ENCODE data around the gene SEMA3B. TPM values are rescaled to one million over a fixed set of nuclear protein-coding genes. Genes with fewer than 3 reads are reported as not detected.
A peak's percentile ranks its signal among the peaks of the same experiment; 100 is the strongest.

The SEMA3B gene
- polyA plus RNA-seq, 1 donor (not counting 4 experiments of a cell fraction or from before 2014, with no cell fraction given) = 0.58 TPM

DNA sequence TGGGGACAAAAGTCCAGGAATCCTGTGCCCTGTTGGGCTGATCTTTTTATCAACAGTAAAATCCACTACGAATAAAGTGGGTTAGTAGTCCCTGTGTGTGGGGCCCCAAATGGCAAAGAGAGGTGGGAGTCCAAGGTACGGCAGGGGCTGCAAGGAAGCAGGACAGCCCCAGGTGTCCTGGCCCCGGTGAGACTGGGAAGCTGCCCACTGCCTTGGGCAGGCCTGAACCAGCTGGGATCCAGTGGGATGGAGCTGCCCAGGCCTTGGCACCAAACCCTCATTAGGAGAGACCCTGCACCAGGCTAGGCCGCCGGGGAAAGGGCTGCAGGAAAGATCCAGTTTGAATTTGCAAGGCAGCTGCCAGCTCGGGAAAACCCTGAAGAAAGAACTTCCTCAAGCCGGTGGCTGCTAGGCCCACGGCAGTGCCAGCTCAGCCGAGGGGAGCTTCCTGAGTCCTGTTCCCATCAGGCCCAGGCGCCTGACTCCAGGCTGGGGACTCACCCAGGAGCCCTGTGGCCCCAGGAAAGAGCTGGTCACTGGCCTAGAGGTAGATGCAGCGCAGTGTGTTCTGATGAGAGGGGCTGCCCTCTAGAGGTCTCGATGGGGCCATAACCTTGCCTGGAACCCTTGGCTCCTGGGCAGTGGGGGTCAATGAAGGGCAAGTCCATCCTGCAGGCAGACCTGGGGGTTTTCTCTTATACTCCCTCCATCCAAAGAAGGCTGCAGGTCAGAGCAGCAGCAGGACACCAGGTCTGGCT lies 47.4 kb upstream of the SEMA3B start:
- Histone ChIP-seq H2AFZ (ENCODE audit: control insufficient read depth, low read length) (no peak overlapping the region), H3K36me3 (ENCODE audit: control insufficient read depth in 2 of 2, extremely low read depth in 1 of 2, insufficient read depth in 2 of 2, low read length in 2 of 2) (no peaks in the 10 kb centered on the region), H3K79me2 (ENCODE audit: control insufficient read depth, insufficient read depth, low read length) (no peaks in the 10 kb centered on the region), H3K9ac (ENCODE audit: control insufficient read depth, extremely low read depth, insufficient read depth, low read length) (no peak overlapping the region), H3K27ac (ENCODE audit: control insufficient read depth, insufficient read depth, low read length) (no peak overlapping the region), H3K27me3 (ENCODE audit: control insufficient read depth, extremely low read depth, insufficient read depth, low read length) (peaks cover 4% of the 10 kb centered on the region), H3K4me2 (ENCODE audit: control insufficient read depth, extremely low read depth, insufficient read depth, low read depth, low read length) (no peak overlapping the region), H3K9me3 (ENCODE audit: control insufficient read depth, low read depth, low read length) (no peaks in the 10 kb centered on the region), H4K20me1 (ENCODE audit: control insufficient read depth, extremely low read depth, insufficient read depth, low read length) (no peaks in the 10 kb centered on the region), H3K9me1 (ENCODE audit: control insufficient read depth, extremely low read depth, insufficient read depth, low read length) (no peaks in the 10 kb centered on the region), H3K4me3 (ENCODE audit: control insufficient read depth in 2 of 3, extremely low read depth in 1 of 3, insufficient read depth in 2 of 3, low read depth in 1 of 3, low read length in 3 of 3) (no peak overlapping the region), H3K4me1 (ENCODE audit: control insufficient read depth, extremely low read depth, insufficient read depth, low read length) (peaks cover 11% of the 10 kb centered on the region)
- DNase-seq (ENCODE audit: low read depth, low spot score) = no peak
- dilution Hi-C loops (cut with MboI; ENCODE audit: extremely low pct_ligation_motif_present, low sequenced_read_pairs) = no loop called here
- no peak for TF ChIP-seq EZH2 (IDR thresholded peaks at IDR 0.05; ENCODE audit: low read length)
- peak in 1 of 3 experiments; percentile 30 for TF ChIP-seq CTCF (optimal IDR thresholded peaks at IDR 0.05 in 1 of 3, IDR thresholded peaks at IDR 0.05 in 1 of 3, conservative IDR thresholded peaks at IDR 0.05 in 1 of 3; ENCODE audit: extremely low read depth in 1 of 3, insufficient read depth in 2 of 3, low read length in 3 of 3)
- FAIRE-seq = no peak

DNA sequence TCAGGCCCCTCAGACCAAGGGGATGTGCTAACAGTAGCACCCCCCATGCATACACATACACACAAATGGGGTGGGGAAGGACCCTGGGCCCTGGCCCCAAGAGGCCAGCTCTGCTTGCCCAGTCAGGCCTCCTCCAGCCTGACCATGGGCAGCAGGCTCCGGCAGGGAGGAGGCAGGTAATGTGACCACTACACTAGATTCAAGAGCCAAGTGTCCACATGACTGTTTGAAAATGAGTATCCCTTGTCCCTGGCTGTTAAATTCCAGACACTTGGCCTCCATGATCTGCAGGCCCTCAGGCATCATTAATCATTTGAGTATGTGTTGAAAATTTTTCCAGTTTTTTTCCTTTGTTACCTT lies 46.8 kb upstream of the SEMA3B start:
- no peak overlapping the region for H3K4me2 ChIP-seq (ENCODE audit: control insufficient read depth, extremely low read depth, insufficient read depth, low read depth, low read length)
- no peak overlapping the region for H3K27ac ChIP-seq (ENCODE audit: control insufficient read depth, insufficient read depth, low read length)
- H3K9me1 ChIP-seq (ENCODE audit: control insufficient read depth, extremely low read depth, insufficient read depth, low read length) = no peaks in the 10 kb centered on the region
- no peaks in the 10 kb centered on the region for H3K79me2 ChIP-seq (ENCODE audit: control insufficient read depth, insufficient read depth, low read length)
- no peaks in the 10 kb centered on the region for H3K36me3 ChIP-seq (ENCODE audit: control insufficient read depth in 2 of 2, extremely low read depth in 1 of 2, insufficient read depth in 2 of 2, low read length in 2 of 2)
- H2AFZ ChIP-seq (ENCODE audit: control insufficient read depth, low read length) = no peak overlapping the region
- peaks cover 12% of the 10 kb centered on the region for H3K4me1 ChIP-seq (ENCODE audit: control insufficient read depth, extremely low read depth, insufficient read depth, low read length)
- FAIRE-seq = no peak
- dilution Hi-C loops (cut with MboI; ENCODE audit: extremely low pct_ligation_motif_present, low sequenced_read_pairs) = no loop called here
- peaks cover 4% of the 10 kb centered on the region for H3K27me3 ChIP-seq (ENCODE audit: control insufficient read depth, extremely low read depth, insufficient read depth, low read length)
- no peak for DNase-seq (ENCODE audit: low read depth, low spot score)
- no peaks in the 10 kb centered on the region for H3K9me3 ChIP-seq (ENCODE audit: control insufficient read depth, low read depth, low read length)
- H3K9ac ChIP-seq (ENCODE audit: control insufficient read depth, extremely low read depth, insufficient read depth, low read length) = no peak overlapping the region
- H3K4me3 ChIP-seq (ENCODE audit: control insufficient read depth in 2 of 3, extremely low read depth in 1 of 3, insufficient read depth in 2 of 3, low read depth in 1 of 3, low read length in 3 of 3) = no peak overlapping the region
- TF ChIP-seq CTCF (optimal IDR thresholded peaks at IDR 0.05 in 1 of 3, IDR thresholded peaks at IDR 0.05 in 1 of 3, conservative IDR thresholded peaks at IDR 0.05 in 1 of 3; ENCODE audit: extremely low read depth in 1 of 3, insufficient read depth in 2 of 3, low read length in 3 of 3) (no peak), EZH2 (IDR thresholded peaks at IDR 0.05; ENCODE audit: low read length) (no peak)
- H4K20me1 ChIP-seq (ENCODE audit: control insufficient read depth, extremely low read depth, insufficient read depth, low read length) = no peaks in the 10 kb centered on the region

Data from keratinocyte (primary cell).